Stimulated activated CD8-positive, alpha-beta memory T cell treated with anti-CD3 and anti-CD28 coated beads, Interleukin-2, amount 100 ng/mL, for 1 hour (primary cell): ENCODE results near the gene SLC16A2.

ENCODE experiments used
- DNase-seq, 2 donors: peaks; one replicate each; pipeline ENCODE4 v3.0.0-alpha.2; 2020; ENCODE audit warnings: low read depth in 2 of 2

The SLC16A2 gene

DNA sequence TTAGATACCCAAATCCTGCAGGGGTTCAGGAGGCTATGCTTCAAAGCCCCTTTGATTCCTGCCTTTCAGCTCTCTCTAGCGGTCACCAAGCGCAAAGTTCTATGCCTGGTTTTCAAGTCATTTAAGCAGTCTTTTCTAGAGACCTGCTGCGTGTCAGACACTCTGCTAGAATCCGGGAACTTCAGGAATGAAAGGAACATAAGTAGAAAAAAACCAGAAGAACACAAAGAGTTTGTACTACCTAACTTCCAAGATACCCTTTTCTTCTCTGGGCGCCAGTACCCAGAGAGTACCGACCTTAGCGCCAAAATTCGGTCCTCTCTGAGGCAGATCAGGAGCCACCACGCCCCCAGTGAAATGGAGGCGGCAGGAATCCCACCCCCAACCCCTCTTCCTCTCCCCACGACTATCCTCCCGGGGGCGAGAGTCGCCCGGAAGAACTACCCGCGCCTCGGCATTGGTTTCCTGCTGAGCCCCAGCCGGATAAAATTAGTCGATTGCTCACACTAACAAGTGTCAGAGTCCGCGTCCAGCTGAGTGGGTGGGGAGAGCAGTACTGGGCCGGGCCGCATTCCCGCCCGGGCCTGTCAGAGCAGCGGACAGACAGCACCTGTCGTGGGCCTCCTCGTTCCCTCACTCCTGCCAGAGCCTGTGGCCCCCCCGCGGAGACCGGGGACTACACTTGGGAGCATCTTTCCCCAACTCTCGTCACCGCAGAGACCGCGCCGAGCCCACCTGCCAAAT, 114.3 kb downstream of the SLC16A2 start:
- no peak for DNase-seq

DNA sequence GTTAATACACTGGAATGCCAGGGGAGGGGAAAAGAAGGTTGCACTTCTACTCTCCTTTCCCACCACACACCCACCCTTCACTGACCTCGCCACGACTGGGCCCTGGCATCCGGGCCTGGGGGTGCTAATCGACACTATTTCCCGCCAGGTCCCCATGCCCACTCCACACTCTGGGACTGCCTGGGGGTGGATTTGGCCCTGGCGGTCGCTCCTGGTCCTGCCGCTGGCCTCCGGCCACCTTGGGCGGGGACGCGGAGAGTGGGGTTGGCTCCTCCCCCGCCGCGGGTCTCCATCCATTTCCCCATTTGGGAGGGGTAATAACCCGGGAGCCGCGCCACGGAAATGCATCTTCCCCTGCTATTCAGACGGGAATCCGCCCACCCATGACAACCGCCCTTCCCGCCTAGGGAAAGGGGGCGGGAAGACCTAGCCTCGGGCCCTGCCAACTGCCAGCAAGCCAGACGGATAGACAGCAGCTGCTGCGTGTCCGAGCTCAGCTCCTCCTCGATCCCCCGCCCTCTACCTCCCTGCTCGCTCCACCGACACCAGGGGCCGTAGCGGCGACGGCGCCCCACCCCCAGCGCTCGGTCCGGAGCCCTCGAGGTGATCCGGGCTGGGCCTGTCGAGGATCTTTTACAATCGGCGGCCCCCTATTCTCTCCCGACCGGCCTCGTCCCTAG, 115.0 kb downstream of the SLC16A2 start:
- DNase-seq: no peak

DNA sequence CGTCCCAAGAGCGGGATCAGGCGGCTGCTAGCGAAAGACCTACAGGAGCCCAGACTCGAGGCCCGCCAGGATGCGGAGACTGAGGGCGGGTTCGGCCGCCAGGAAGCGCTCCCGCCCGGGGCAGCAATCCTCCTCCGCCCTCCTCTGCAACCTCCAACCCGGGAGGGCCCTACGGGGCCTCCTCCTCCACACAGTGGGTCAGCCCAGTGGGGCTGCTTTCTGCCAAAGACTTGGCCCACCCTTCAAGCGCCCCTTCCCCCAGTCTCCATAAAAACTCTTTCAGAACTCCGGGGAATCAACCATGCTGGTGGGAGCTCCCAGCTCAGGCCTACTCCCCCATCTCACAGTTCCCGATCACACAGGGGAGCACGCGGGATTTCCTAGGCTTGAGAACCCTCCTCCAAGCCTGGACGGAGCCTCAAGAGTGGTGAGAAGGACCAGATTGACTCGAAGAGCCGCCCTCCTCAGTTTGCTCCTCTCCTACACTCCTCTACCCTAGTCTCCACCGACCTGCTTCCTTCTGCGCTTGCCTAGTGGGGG, 115.6 kb downstream of the SLC16A2 start:
- DNase-seq: no peak

DNA sequence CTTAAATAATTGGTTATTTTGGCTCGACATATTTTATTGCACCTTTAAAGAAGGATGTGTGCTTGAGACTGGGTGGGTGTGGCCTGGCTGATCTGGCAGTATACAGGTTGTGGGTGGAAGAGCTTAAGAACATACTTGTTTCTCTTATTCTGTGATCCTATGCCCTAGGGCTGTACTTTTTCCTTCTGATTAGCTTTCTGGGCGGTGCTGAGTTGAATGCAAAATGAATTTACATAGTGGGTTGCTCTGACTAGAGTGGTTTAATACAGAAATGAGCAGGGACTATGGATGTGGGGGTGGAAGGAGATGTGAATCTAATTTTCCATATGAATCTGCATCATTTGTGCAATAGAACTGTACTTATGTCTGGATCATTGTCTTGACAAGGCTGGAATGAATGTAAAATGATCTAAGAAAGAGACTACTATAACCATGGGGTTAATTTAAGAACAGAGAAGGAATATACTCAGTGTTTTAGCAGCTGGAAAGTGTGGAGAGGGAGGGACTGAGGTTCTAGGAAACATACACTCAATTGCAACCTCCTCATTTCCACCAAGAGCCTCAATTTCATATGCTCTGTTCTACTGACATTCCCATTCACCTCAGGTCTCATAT, 119.4 kb downstream of the SLC16A2 start:
- DNase-seq: no peak

DNA sequence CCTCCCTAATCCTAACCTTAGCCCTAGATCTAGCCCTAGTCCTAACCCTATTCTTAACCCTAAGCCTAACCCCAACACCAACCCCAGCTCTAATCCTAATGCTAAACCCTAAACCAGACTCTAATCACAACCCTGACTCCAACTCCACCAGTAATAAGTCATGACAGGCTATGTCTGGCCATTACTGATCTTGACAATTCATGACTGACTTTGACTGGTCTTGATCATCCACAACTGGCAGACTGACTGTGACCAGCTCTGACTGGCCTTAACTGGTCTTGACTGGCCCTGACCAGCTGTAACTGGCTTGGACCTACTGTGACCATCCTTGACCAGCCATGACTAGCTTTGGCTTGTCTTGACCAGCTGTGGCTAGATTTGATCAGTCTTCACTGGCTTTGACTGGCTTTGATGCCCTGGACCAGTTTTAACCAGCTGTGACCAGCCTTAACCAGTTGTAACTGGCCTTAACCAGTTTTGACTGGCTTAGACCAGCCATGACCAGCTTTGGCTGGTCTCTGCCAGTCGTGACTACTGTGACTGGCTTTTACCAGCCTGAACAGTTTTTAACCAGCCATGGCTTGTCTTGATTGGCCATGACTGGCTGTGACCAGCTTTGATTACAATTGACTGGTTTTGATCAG, 124.7 kb downstream of the SLC16A2 start:
- DNase-seq: no peak

DNA sequence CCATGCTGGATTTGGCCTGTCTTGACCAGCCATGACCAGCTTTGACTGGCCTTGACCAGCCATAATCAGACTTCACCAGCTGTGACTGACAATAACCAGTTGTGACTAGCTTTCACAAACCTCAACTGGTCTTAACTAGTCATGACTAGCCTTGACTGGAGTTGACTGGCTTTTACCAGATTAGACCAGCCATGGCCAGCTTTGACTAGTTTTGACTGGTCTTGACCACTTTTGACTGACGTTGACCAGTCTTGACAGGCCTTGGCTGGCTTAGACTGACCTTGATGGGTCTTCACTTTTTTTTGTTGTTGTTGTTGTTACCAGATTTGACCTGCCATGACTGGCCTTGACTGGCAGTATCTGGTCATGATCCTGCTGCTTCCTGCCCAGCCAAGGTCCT, 125.7 kb downstream of the SLC16A2 start:
- DNase-seq: no peak

DNA sequence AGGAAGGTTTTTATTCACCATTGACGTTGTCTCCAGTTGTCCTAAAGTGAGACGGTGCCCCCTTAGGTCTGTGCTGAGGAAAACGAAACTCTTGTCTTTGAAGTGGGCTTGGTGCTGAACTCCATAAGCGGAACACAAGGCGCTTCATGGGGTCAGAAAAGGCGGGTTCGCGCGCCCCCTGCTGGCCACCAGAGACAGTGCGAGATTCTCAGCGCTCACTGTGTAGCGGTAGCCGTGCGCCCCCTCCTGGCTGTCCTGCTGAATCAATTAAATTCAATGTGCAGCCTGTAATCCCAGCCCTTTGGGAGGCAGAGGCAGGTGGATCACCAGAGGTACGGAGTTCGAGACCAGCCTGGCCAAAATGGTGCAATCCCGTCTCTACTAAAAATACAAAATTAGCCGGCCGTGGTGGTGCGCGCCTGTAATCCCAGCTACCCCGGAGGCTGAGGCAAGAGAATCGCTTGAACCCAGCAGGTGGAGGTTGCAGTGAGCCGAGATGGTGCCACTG, 129.1 kb downstream of the SLC16A2 start:
- peak; percentile 73 to 79 for DNase-seq

DNA sequence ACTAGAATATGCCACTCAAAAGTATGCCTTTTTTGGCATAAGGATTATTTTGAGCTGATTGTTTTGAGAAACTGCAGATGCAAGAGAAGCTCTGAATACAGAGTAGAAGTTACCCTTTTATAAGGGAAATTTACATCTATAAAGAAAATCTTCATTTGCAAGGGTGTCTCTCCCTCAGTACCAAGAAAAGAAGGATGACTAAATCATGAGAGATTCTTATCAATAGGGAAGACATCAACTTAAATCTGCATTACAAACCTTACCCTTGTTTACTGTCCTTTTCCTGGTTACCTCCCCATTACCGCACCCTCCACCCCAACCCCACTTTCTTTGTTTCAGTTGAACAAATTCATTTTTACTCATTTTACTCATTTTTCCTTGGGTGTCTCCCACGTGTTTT, 130.6 kb downstream of the SLC16A2 start:
- no peak for DNase-seq

DNA sequence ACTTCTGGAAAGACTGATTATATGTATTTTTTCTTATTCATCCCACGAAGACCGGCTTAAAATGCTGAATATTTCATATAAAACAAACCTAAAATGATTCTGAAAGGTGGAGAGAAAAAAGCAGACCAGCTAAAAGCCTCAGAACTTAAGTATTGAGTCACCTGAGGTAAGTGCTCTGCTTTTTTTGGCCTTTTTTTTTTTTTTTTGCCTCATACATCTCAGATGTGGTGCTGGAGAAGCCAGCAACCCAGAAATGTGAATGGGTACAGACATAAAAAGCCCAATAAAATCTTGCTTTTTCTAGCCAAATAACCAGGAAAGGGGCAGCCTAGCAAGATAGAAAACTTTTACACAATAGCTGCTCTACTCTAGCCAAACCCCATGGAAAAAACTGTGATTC, 136.1 kb downstream of the SLC16A2 start:
- no peak for DNase-seq

DNA sequence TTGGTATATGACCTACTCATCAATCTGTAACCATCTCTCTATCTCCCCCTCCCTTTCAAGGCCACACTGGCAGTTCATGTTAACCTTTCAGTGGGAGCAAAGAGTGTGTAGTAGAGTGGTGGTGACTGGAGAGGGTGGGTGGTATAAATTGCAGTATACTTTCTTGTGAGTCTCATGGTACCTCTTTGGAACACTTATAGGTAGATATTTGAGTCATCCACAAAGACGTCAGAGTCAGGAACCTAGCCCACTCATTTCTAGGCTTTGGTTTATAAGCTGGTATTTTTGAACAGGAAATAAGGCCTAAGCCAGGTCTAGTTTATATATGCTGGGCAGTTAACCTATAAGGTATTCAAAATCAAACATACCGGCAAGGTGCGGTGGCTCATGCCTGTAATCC, 156.8 kb downstream of the SLC16A2 start:
- DNase-seq: no peak

DNA sequence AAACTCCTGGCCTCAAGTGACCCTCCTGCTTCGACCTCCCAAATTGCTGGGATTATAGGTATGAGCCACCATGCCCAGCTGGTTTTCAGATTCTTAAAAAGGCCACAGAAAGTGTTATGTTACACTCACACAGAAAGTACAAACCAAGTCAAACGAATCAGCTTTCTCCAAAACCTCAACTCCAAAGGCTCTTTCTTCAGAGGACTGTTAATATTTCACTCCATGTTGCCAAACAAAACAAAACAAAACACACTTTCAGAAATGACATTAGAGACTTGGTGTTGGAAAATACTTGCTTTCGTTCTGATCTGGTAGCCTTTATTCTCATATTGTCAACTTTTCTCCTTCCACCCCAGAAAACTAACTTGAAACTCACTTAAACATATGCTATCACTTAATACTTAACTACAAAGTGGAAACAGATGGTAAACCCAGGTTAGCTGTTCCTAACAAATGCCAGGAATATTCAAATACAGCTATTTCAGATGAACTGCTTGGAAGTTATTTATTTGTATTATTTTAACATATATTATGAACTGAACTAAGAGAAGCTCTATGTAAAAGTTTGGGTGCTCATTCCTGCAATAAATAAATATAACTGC, 158.4 kb downstream of the SLC16A2 start:
- DNase-seq: no peak
